UCSD-AML1 (cell line): ENCODE data around the gene SNRK.
"Not testable (repeated sequence)": the region's sequence is repeated elsewhere in the genome, so short reads cannot be mapped to it uniquely, and the experiment has no call there.

ENCODE experiments used
- DNase-seq: peaks from one replicate; lab custom pipeline; 2025; ENCODE audit not compliant: unreplicated experiment; lab: John Stamatoyannopoulos, UW

Gene SNRK

GRCh38 chr3:43345246-43345645 lies 58.9 kb downstream of the SNRK start:
- DNase-seq = no peak

DNA sequence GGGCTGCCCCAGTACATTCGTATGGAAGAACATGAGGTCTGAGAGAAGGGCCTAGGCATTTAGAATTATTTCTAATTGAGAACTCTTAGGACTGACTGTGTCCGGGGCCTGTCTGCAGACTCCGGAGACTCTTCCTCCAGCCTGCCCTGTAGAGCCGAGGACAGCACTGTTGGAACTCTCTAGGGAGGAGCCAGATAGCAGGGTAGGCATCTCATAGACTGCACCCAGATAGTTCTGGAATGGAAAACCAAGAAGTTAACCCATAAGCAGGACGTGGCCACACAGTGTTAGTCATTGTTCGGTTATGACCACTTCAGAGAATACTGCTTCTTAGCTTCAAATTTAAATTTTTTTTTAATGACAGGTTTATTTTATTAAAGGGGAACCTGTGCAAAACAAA lies 59.5 kb downstream of the SNRK start:
- DNase-seq = no peak

DNA sequence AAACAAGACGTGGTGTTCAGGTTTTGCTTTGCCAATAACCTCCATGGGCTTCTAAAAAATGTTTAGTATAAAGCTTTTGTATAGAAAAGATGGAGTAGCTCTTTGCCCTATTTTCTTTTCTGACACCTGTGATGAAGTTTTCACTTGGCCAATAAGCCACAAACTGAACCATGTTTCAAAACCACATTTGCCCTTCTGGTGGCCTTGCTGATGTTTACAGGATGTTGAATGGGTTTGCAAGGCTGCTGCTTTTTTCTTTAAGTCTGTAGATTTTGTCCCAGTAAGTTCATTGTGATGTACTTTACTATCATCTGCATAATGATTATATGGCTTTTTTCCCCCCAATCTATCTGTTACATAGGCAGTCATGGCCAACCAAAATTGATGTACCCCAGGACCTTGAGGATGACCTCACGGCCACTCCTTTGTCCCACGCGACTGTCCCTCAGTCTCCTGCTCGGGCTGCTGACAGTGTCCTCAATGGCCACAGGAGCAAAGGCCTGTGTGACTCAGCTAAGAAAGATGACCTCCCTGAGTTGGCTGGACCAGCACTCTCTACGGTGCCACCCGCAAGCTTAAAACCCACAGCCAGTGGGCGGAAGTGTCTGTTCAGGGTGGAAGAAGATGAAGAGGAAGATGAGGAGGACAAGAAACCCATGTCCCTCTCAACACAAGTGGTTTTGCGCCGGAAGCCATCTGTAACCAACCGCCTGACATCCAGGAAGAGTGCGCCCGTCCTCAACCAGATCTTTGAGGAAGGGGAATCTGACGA lies 60.8 kb downstream of the SNRK start:
- DNase-seq = no peak

GRCh38 chr3:43347774-43348173 lies 61.4 kb downstream of the SNRK start:
- DNase-seq = no peak

GRCh38 chr3:43348350-43348749 lies 62.0 kb downstream of the SNRK start:
- DNase-seq = no peak

DNA sequence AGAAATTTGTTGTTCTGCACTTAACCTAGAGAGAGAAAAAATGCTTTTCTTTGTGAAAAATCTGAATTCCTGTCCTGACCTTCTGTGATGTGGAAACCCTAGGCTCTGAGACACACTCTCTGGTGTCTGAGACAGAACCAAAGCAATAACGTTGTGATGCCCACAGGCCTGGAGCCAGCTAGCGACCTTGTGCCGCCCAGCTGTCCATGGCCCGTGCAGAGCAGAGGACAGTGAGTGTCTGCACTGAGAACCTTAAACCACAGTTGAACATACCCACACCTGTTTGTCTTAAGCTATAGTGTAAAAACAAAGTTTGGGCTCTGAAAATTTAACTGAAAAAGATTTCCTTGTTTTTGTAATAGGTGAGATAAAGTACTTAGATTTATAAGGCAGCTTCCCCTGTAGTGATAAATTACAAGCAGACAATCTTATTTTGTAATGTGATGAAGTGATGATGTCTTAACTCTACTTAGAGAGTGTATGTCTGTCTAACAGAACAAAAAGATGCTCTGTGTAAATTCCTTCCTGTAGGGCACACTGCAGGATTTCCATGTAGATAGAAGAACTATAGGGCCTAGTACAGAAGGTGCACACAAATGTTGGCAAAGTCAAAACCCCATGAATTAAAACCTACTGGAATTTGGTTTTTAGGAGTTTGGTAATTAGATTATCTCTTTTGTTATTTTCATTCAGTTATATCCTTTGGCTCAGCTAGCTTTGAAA lies 62.7 kb downstream of the SNRK start:
- DNase-seq = no peak

DNA sequence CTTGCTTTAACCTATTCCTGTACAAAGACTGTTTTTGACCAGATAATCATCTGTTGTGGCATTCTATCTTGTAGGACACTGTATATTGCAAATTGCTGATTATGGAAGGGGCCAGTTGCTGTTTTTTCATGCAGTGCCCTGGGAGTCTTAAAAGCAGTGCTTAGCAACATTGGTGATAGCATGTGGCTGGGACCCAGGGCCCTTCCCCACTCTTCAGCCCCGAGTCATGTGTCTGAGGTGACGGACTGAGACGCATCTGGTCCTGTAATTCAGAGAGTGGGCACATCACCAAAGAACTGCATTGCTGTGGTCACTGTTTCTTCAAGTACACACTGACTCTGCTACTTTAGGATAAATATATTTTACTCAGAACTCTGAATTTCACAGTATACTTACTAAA lies 63.4 kb downstream of the SNRK start:
- no peak for DNase-seq

- no peak for DNase-seq
Measured at GRCh38 chr3:43353393-43353792, 67.1 kb downstream of the SNRK start.

- DNase-seq = no peak
Measured at GRCh38 chr3:43353923-43354670, 67.8 kb downstream of the SNRK start.

GRCh38 chr3:43356033-43356432 lies 69.7 kb downstream of the SNRK start:
- not testable (repeated sequence) for DNase-seq

DNA sequence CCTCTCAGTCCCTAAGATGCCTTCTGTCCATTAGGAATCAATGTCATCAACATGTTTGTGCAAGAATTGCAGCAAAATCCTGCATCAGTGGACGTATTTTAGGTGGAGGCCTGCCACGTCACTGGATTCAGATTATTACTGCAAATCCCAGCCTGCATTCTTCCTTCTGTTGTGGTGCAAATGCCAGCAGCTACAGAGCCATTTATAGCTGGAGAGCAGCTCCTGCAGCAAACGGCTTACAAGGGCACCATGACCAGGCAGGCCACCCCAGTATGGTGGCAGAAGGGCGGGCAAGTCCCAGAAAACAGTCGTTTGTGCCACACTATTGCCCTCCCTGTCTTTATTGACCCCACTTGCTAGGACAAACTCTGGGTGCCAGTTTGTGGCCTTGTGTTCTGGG lies 74.7 kb downstream of the SNRK start:
- DNase-seq = no peak

DNA sequence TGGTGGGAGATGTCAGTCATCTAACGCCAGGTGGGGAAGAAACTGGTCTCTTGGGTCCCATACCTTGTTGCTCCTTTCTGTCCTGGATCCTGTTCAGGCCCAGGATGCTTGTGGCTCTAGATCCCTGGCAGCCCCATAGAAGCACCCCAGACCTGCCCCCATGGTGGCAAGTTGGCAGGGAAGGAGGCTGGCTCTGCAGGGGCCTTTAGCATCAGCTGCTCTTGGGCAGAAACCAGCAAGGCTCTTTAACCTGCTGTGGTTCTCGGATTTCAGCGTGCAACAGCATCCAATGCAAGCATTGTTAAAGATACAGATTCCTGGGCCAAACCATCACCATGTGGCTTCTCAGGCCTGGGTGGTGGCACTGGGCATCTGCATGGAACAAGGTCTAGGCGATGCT lies 75.8 kb downstream of the SNRK start:
- DNase-seq = no peak

DNA sequence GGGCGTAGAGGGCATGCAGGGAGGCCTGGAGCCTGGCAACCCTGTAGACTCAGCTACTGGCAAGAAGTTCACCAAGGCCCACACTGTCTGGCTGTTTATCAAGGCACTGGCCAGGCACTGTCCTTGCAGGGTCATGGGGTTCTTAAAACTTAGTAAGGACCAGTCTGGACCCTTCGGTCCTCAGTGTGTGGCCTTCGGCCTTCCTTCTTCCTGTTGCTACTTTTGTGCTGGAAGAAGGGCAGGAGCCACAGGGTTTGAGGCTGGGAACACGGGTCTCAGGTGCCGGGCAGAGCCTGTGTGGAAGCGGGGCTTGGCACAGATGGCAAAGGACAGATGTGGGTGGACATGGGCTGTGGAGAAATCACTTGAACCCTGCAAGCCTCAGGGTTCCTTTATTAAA lies 76.6 kb downstream of the SNRK start:
- DNase-seq = no peak

DNA sequence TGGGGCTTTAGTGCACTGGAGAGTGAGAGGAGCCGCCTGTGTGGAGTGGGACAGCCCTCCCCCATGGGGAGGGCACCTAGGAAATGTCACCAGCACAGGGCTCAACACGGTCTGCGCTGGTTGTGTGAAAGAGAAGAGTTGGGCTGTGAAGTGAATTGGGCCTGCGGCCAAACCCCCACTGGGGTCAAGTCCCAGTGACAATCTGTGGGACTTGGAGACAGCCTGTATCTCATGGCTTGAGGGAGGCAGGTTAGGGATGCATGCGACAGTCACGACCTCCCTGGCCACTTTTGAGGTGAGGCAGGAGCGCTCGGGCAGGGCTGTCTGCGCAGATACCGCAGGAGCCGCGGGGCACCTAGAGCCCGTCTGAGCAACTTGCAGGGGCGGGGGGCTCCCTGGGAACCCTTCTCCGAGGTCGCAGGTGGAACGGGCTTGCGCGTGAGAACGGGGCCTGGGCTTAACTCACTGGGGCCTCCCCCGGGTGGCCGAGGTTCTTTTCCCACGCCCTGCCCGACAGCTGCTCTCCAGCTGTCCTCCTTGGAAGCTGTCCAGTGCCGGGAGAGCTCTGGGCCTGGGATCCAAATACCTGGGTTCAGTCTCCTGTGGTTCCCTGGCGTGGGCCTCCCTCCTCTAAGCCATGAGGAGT lies 77.4 kb downstream of the SNRK start:
- DNase-seq = no peak

- DNase-seq = no peak
Measured at GRCh38 chr3:43364494-43364893, 78.2 kb downstream of the SNRK start.

DNA sequence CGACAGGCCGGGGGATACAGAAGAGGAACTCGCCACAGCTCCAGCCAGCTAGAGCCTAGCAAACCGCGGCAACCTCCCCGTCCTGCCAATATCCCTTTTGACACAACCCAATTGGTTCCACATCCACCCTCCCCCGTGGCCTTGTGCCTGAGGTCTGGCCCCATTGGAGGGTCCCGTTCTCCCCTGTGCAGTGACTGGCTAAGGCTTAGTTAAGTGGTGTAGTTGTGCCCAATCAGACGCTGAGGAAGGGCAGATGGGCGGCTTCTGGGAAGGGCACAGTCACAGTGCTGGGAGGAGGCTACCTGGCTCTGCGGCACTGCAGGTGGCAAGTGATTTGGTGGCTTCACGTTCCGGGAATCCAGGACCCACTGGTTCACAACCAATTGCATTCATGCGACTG lies 78.6 kb downstream of the SNRK start:
- DNase-seq = no peak

GRCh38 chr3:43365601-43366305 lies 79.4 kb downstream of the SNRK start:
- DNase-seq = no peak

DNA sequence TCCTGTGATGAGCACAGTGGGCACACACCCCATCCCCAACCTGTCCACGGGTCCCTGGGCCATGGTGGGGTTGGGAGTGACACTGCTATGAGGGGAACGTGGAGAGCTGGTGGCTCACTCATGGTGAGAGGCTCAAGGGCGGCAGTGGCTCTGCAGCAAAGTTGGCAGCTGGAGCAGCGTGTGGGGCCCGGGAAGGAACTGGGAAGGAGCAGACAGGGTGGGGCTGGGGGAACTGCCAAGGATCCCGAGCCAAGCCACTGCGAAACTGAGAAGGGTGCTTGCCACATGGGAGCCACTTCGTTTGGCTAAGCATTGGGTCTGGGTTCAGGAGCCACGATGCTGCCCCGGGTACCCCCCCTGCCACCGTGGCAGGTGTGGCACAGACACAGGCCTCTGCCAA lies 80.1 kb downstream of the SNRK start:
- DNase-seq = no peak

GRCh38 chr3:43366885-43367284 lies 80.5 kb downstream of the SNRK start:
- no peak for DNase-seq

GRCh38 chr3:43369404-43370292 lies 83.3 kb downstream of the SNRK start:
- DNase-seq = peak; percentile 69
